ENCODE measurements around the gene FUS. TPM values are rescaled to one million over a fixed set of nuclear protein-coding genes. Genes with fewer than 3 reads are reported as not detected.

Gene FUS
- total RNA-seq, 4 donors from 2014 or later, result 12.5 to 69.9 (median 40.0) TPM

GRCh38 chr16:31188450-31189411, 8.8 kb downstream of the FUS start:
- H3K36me3 ChIP-seq, result peaks cover 32 to 100% of the 10 kb centered on the region in 2 donors
- H3K27ac ChIP-seq, result no peak overlapping the region
- no peak for ATAC-seq
- TF ChIP-seq EP300 (IDR thresholded peaks at IDR 0.05) (no peak), CTCF (IDR thresholded peaks at IDR 0.05) (no peak), POLR2A (IDR thresholded peaks at IDR 0.05) (no peak), POLR2AphosphoS5 (IDR thresholded peaks at IDR 0.05) (no peak)
- H3K4me3 ChIP-seq, result no peak overlapping the region
- 70 to 78% methylated on average over 3 of the region's 3 CpGs for WGBS, 2 donors (ENCODE audit: low coverage in 1 of 2)
- no peaks in the 10 kb centered on the region for H3K9me3 ChIP-seq
- peaks cover 0 to 32% (median 2%) of the 10 kb centered on the region in 3 donors for H3K4me1 ChIP-seq
- H3K27me3 ChIP-seq, result no peaks in the 10 kb centered on the region

DNA sequence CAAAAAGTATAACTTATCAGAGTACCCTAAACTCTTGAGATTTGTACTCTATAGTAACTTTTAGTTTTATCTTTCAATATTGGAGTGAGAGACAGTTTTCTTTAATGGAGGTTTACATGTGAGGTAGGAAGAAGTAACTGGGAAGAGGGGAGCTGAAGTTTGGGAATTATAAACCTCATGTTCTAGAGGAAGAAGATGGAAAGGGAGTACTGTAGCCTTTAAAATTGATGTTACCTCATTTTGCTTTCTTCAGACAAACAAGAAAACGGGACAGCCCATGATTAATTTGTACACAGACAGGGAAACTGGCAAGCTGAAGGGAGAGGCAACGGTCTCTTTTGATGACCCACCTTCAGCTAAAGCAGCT, 9.5 kb downstream of the FUS start:
- 92% methylated on average over 2 of the region's 2 CpGs for WGBS, 2 donors (ENCODE audit: low coverage in 1 of 2)
- TF ChIP-seq EP300 (IDR thresholded peaks at IDR 0.05), result no peak
- TF ChIP-seq POLR2AphosphoS5 (IDR thresholded peaks at IDR 0.05), result no peak
- TF ChIP-seq CTCF (IDR thresholded peaks at IDR 0.05), result no peak
- H3K36me3 ChIP-seq, result peaks cover 29 to 100% of the 10 kb centered on the region in 2 donors

GRCh38 chr16:31190061-31190460, 10.1 kb downstream of the FUS start:
- WGBS, 2 donors (ENCODE audit: low coverage in 1 of 2), result 93 to 94% methylated on average over 9 to 12 of the region's 12 CpGs
- Histone ChIP-seq H3K4me3 (no peak overlapping the region), H3K27ac (no peak overlapping the region), H3K9me3 (no peaks in the 10 kb centered on the region), H3K27me3 (no peaks in the 10 kb centered on the region), H3K36me3 (peaks cover 28 to 100% of the 10 kb centered on the region in 2 donors), H3K4me1 (peaks cover 0 to 21% (median 0%) of the 10 kb centered on the region in 3 donors)
- no peak for TF ChIP-seq EP300 (IDR thresholded peaks at IDR 0.05)
- TF ChIP-seq CTCF (IDR thresholded peaks at IDR 0.05), result no peak
- no peak for TF ChIP-seq POLR2AphosphoS5 (IDR thresholded peaks at IDR 0.05)
- TF ChIP-seq POLR2A (IDR thresholded peaks at IDR 0.05), result no peak
- ATAC-seq, result no peak

More for the DNA sequence above, 9.5 kb downstream of the FUS start:
- peaks cover 0 to 25% (median 0%) of the 10 kb centered on the region in 3 donors for H3K4me1 ChIP-seq
- no peak for ATAC-seq
- no peak overlapping the region for H3K27ac ChIP-seq
- H3K9me3 ChIP-seq, result no peaks in the 10 kb centered on the region
- no peak overlapping the region for H3K4me3 ChIP-seq
- no peaks in the 10 kb centered on the region for H3K27me3 ChIP-seq

GRCh38 chr16:31190818-31191444, 11.0 kb downstream of the FUS start:
- peaks cover 21 to 100% of the 10 kb centered on the region in 2 donors for H3K36me3 ChIP-seq
- WGBS, 2 donors (ENCODE audit: low coverage in 1 of 2), result 88 to 89% methylated on average over 11 to 16 of the region's 17 CpGs
- H3K4me1 ChIP-seq, result peaks cover 0 to 12% (median 0%) of the 10 kb centered on the region in 3 donors

More at GRCh38 chr16:31190818-31191444, 11.0 kb downstream of the FUS start:
- H3K9me3 ChIP-seq, result no peaks in the 10 kb centered on the region
- no peak for ATAC-seq
- no peak overlapping the region for H3K4me3 ChIP-seq
- H3K27ac ChIP-seq, result no peak overlapping the region
- no peaks in the 10 kb centered on the region for H3K27me3 ChIP-seq
- TF ChIP-seq EP300 (IDR thresholded peaks at IDR 0.05) (no peak), CTCF (IDR thresholded peaks at IDR 0.05) (no peak), POLR2AphosphoS5 (IDR thresholded peaks at IDR 0.05) (no peak)

Data from gastroesophageal sphincter (tissue), 4 donors.